Sciatic nerve (tissue), 2 donors: ENCODE results near the gene TLK2. TPM values are rescaled to one million over a fixed set of nuclear protein-coding genes. Genes with fewer than 3 reads are reported as not detected.
A peak's percentile ranks its signal among the peaks of the same experiment; 100 is the strongest.
"Not testable (repeated sequence)": the region's sequence is repeated elsewhere in the genome, so short reads cannot be mapped to it uniquely, and the experiment has no call there.

Experiments
- ATAC-seq: fragments of 200-7000 bp; cut with Tn5 transposase; one replicate; pipeline ENCODE4 v1.9.1; 2020; ENCODE audit warnings: mild to moderate bottlenecking, moderate library complexity
- DNase-seq: peaks from one replicate; pipeline ENCODE4 v3.0.0-alpha.2; 2020; ENCODE audit warnings: low spot score
- intact Hi-C: fragments of 100-400 bp; cut with DNase I; formaldehyde crosslinking; loops from one replicate; pipeline ENCODE4 v1.14.2; 2022
- total RNA-seq: library from RNA; stranded (reverse); fragmentation: NEBNext Ultra II Directional; extraction: Animal tissue kit (Norgen Biotek cat#: 25700); gene quantifications from one replicate; pipeline ENCODE4 v1.2.1, GENCODE V29; 2021
- donor health status: DM: no; HTN: no; CAD: no.
- donor health status: DM: no; HTN: no; CAD: no.

TLK2 gene
- total RNA-seq, 1 donor from 2014 or later = 74.1 TPM

- intact Hi-C loops = not testable (repeated sequence)
- peak; percentile 77 for DNase-seq
- ATAC-seq = peak; percentile 25
Measured at GRCh38 chr17:62478880-62479638, 434 bp downstream of the TLK2 start.

GRCh38 chr17:62479639-62480258, 1.1 kb downstream of the TLK2 start:
- peak; percentile 8 for ATAC-seq
- intact Hi-C loops = not testable (repeated sequence)
- peak; percentile 69 for DNase-seq

- intact Hi-C loops, DNase-seq: not testable (repeated sequence)
Measured at GRCh38 chr17:62482553-62482952, 3.9 kb downstream of the TLK2 start.

GRCh38 chr17:62490990-62491389, 12.4 kb downstream of the TLK2 start:
- intact Hi-C loops, ATAC-seq, DNase-seq: not testable (repeated sequence)

More at GRCh38 chr17:62482553-62482952, 3.9 kb downstream of the TLK2 start:
- ATAC-seq = not testable (repeated sequence)

GRCh38 chr17:62493049-62493655, 14.5 kb downstream of the TLK2 start:
- intact Hi-C loops, DNase-seq, ATAC-seq: not testable (repeated sequence)

- intact Hi-C loops, ATAC-seq, DNase-seq: not testable (repeated sequence)
Measured at GRCh38 chr17:62494073-62494472, 15.4 kb downstream of the TLK2 start.

GRCh38 chr17:62496344-62496743, 17.7 kb downstream of the TLK2 start:
- ATAC-seq, intact Hi-C loops, DNase-seq: not testable (repeated sequence)

GRCh38 chr17:62498796-62499195, 20.2 kb downstream of the TLK2 start:
- ATAC-seq, DNase-seq, intact Hi-C loops: not testable (repeated sequence)

- intact Hi-C loops, ATAC-seq, DNase-seq: not testable (repeated sequence)
Measured at GRCh38 chr17:62500463-62500862, 21.8 kb downstream of the TLK2 start.

- intact Hi-C loops, DNase-seq, ATAC-seq: not testable (repeated sequence)
Measured at GRCh38 chr17:62504857-62505256, 26.2 kb downstream of the TLK2 start.

GRCh38 chr17:62507191-62507836, 28.7 kb downstream of the TLK2 start:
- intact Hi-C loops, DNase-seq, ATAC-seq: not testable (repeated sequence)

GRCh38 chr17:62510247-62510819, 31.7 kb downstream of the TLK2 start:
- ATAC-seq, intact Hi-C loops, DNase-seq: not testable (repeated sequence)

- DNase-seq, ATAC-seq, intact Hi-C loops: not testable (repeated sequence)
Measured at GRCh38 chr17:62511014-62511413, 32.4 kb downstream of the TLK2 start.

GRCh38 chr17:62516376-62516775, 37.8 kb downstream of the TLK2 start:
- intact Hi-C loops, DNase-seq, ATAC-seq: not testable (repeated sequence)

GRCh38 chr17:62521295-62521694, 42.7 kb downstream of the TLK2 start:
- intact Hi-C loops, ATAC-seq, DNase-seq: not testable (repeated sequence)

- ATAC-seq, intact Hi-C loops, DNase-seq: not testable (repeated sequence)
Measured at GRCh38 chr17:62524077-62524476, 45.5 kb downstream of the TLK2 start.

GRCh38 chr17:62525317-62525716, 46.7 kb downstream of the TLK2 start:
- ATAC-seq, intact Hi-C loops, DNase-seq: not testable (repeated sequence)

- intact Hi-C loops, DNase-seq, ATAC-seq: not testable (repeated sequence)
Measured at GRCh38 chr17:62530936-62531335, 52.3 kb downstream of the TLK2 start.
